Measurements from ENCODE around the gene ZNF496.
"Not testable (repeated sequence)": the region's sequence is repeated elsewhere in the genome, so short reads cannot be mapped to it uniquely, and the experiment has no call there.

Gene ZNF496

DNA sequence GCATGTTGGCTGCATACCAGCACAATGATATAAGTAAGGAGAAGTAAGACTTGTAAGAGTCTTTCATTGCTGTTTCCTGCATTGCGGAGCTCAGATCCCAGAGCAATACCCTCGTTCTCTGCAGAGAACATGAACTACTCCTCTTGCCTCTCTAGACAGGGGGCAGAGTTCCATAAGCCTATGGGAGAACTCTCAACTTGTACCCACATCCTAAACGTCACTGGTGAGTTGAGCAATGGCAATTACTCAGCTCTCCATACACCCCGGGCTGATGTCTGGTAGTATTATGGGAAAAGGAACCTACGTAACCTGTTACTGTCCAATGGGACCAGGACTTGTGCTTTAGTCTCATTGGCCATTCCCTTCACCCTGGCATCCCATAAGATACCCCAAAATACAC lies 27.3 kb upstream of the ZNF496 start:
- no peak for DNase-seq

DNA sequence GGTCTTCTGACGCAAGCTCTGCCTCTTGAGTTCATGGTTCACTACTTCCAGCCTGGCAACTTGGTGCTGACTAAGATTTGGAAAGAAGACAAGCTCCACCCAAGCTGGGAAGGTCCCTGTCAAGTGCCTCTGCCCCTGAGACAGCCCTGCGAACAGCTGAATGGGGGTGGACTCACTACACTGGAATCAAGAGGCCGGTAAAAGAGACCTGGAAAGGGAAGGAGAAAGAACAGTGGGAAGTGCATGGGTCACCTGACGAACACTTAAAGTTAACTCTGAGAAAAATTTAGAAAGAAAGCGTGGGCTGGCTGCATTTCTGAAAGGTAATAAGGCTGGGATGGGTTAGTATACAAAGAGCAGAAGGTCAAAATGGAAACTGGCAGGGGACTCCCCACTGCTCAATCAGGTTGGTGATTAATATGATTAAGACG lies 26.1 kb upstream of the ZNF496 start:
- no peak for DNase-seq

DNA sequence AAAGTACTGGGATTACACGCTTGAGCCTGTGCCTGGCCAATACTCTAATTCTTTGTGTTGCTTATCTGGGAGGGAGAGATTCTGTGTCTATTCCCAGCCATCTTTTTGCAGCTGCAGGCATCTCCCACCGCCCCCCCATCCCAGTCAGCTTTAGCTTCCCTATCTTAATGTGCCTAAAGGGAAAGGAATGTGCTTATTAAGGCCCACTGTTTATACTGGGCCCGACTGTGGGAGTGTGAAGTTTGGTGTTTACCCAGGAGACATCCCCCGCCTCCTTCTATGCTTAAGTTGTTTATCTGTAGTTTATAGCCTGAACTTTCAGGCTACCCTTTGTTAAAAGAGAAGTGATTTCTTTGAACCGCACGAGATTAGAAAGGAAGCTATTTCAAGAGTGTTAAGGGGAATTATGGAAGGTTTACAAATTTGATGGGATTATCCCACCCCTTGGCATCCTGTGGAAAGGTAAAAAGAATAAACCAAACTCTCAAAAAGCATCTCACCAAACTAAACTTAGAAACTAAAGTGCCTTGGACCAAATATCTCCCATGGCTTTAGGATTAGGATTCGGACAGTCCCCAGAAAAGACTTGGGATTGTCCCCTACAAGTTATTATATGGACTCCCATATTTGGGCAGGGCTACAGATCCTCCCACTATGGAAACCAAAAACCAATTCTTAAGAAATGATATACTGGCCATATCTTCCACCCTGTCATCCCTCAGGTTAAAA lies 25.5 kb upstream of the ZNF496 start:
- no peak for DNase-seq

DNA sequence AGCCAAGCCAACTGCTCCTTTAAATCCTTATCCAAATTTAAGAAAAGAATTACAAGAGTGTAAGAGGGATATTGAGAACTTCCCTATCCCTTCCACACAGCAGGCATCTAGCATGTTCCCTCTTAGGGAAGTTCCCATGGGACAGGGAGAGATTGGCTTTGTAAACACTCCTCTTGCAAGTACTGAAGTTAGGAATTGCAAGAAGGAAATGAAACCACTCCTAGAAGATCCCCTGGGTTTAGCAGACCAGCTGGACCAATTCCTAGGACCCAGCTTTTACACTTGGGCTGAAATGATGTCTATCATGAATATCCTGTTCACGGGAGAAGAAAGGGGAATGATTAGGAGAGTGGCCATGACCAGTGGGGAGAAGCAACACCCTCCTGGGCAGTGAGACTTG lies 23.5 kb upstream of the ZNF496 start:
- not testable (repeated sequence) for DNase-seq

DNA sequence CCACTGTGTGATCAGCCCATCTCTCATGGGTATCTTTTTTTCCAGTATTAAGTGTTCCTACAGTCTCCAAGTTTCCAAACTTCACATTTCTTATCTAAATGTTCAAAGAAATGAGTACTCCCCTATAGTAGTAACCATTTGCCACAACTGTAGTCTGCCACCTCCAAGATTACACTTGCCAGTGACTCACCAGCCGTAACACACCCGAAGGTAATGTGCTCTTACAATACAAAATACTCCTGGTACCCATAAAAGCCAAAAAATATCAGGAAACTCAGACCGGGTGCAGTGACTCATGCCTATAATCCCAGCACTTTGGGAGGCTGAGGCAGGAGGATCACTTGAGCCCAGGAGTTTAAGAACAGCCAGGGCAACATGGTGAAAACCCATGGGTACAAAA lies 20.5 kb upstream of the ZNF496 start:
- no peak for DNase-seq

DNA sequence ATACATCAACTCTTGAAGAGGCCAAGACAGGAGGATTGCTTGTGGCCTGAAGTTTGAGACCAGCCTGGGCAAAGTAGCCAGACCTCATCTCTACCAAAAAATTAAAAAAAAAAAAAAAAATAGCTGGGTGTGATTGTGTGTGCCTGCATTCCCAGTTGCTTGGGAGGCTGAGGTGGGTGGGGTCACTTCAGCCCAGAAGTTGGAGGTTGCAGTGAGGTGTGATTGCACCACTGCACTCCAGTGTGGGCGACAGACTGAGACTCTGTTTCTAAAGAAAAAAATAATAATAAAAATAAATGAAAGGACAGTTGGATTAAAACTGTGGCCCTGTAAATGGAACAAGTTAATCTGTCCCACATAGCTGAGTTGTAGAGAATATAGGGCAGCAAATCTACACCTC lies 18.9 kb upstream of the ZNF496 start:
- no peak for DNase-seq

DNA sequence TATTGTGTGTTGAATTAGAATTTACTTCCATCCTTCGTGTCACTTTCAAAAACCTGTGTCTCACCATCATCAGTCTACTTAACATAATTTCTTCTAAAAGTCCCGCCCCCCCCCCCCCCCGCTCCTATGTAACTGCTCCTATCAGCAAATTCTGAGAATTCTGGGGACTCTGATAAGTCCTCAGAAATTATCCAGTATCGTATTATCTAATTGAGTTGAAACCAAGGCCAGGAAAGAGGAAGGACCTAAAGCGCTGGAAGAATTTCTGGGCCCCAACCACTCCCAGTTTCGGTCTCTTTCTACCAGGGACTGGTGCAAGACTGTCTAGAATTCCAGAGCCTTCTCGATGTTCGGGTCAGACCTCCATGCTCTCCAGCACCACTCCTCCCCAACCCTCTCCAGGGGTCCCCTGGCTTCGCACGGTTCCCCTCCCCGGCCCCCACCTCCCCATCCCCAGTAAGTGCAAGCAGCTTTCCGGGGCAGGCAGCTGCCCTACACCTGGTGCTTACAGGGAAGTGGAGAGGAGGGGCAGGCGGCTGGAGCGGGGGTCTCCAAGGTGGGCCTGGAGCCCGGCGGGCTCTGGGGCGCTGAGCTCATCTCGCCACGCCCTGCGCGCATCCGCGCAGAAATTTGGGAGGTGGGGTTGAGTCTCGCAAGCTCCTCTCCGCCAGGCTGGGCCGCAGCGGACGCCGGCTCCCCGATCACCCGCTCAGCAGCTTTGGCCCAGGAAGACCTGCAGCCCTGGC lies 16.0 kb upstream of the ZNF496 start:
- no peak for DNase-seq

DNA sequence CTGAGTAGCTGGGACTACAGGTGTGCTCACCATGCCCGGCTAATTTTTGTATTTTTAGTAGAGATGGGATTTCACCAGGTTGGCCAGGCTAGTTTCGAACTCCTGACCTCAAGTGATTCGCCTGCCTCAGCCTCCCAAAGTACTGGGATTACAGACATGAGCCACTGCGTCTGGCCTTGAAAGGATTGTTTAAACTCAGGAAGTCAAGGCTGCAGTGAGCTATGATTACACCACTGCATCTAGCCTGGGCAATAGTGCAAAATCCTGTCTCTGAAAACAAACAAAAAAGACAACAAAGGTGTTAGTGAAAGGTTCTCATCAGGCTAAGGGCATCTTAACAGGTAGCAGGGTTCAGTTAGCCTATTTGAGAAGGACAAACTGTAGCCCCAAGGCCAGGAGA lies 14.2 kb upstream of the ZNF496 start:
- no peak for DNase-seq

DNA sequence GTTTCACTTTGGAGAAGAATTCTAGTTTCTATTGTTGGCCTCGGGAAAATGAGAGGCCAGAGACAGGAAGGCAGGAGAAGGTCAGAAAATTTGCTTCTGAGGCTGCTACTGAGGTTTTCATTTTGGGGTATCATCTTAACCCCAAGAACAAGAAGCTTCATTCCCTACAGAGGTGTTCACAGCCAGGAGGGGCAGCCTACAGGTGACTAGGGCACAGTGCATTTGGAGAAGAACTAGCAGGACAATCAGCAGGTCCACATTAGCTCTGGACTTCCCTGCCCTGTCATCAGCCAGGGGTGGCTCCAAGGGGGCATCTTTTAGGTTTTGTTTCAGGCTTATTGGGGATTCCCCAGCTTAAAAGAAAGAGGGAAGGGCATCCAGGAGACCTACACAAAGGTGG lies 12.1 kb upstream of the ZNF496 start:
- no peak for DNase-seq

DNA sequence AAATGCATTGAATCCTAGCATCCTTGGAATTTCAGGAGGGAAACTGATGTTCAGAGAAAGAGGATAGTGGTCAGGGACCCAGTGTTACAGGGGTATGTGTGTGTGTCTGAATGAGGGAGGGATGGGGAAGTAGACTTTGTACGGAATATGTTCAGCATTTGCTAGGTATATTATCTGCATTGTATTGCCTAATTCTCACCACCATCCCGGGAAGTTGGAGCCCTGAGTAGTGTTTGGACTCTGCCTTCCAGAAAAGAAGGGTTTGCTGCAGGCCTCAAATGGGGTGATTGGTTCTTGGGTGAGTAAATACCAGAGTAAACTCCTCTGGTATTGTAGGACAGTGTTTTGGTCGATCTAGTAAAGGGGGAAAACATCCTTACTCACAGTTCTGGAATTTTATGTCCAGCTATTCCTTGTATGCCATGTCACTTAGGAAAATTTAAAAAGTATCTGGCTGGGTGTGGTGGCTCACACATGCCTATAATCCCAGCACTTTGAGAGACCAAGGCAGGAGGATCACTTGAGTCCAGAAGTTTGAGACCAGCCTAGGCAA lies 7.1 kb upstream of the ZNF496 start:
- DNase-seq: no peak

DNA sequence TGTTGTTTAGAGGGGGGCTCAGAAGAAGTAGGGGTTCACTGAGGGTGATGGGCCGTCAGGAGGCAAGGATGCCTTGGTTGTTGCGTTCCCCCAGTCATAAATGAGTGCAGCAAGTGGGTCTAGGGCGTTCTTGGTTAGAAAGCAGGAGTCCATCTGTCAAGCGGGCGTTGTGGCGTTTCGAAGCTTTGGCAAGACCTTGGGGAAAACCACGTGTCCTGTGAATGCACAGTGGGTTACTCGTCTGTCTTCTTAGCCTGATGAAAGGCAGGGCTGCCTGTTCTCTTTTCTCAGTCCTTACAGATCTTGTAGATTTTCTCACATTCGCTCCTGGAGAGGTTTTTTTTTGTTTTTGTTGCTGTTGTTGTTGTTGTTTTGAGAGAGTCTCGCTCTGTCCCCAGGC lies 6.3 kb upstream of the ZNF496 start:
- no peak for DNase-seq

DNA sequence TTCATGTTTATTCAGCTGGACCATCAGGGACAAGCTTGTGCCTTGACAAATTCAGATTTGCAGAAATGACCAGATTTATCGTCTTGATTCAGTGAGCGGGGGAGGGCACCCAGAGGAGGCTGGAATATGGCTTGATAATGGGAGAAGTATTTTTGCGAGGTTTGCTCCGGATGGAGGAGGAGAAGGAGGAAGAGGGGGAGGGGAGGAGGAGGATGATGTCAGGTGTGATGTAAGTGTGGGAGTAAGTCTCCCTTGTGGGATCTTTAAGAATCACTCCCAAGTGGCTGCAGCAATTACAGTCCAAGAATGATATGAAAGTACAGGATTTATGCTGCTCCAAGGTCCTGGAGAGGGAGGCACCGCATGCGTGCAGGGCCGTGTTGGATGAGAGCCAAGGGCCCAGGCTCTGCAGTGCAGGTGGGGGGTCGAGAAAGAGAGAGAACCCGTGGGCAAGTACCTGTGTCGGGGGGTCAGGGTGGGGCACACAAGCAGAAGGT lies 5.6 kb upstream of the ZNF496 start:
- no peak for DNase-seq

DNA sequence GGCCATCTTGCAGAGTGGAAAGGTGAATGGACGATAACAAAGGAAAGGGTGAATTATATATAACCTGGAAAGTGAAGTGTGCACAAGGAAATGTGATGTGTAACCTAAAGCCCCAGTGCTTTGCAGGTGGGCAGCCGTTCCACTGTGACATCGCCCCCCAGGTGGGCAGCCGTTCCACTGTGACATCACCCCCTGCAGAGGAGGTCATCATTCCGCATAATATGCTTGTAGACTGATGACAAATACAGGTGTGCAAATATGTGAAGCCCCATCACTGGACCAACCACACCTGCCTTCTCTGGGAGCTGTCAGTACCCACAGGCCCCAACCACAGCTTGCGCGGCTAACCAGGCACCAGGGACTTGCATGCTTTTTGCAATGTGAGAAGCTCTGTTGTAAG lies 4.7 kb upstream of the ZNF496 start:
- DNase-seq: no peak

DNA sequence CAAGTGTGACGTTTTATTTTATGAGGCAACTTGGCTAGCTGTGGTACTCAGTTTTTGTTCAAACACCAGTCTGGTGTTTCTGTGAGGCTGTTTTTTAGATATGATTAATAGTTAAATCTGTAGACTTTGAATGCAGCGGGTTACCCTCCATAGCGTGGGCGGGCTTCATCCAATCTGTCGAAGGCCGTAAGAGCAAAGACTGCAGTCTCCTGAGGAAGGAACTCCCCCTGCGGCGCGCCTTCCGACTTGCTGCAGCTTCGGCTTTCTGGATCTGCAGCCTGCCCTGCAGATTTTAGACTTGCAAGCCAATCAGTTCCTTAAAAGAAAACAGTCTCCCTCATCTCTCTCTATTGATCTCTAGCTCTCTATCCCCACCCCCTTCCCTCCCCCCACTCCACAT lies 4.2 kb upstream of the ZNF496 start:
- DNase-seq: no peak

DNA sequence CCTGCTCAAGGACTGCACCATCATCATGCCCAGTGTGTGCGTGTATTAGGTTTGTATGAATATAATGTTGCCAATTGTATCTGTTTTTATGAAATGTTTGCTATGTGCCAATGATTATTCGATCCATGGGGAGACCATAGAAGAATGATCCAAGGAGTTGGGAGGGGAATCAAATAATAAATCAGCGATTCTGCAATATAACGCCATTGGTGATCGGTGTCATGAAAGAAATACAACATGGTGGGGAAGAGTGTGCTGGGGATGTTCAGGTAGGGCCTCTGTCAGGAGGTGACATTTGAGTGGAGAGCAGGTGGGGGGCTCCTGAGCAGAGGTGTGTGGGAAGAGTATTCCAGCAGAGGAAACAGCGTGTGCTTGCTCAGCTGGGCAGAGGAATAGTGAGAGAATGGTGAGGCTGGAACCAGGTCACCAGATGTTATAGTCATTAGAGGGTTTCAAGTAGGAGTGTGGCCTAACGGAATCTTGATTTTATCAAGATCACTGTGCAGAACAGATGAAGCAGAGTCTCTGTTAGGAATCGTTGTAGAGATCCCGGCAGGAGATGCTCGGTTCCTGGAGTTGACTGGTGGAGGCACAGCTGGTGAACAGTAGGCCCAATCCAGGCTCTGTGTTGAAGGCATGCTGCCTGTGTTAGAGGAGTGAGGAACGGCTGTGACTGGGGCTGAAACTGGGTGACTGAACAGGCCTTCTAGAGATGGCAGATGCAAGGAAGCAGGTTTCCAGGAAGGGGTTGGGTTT lies 2.9 kb upstream of the ZNF496 start:
- no peak for DNase-seq

DNA sequence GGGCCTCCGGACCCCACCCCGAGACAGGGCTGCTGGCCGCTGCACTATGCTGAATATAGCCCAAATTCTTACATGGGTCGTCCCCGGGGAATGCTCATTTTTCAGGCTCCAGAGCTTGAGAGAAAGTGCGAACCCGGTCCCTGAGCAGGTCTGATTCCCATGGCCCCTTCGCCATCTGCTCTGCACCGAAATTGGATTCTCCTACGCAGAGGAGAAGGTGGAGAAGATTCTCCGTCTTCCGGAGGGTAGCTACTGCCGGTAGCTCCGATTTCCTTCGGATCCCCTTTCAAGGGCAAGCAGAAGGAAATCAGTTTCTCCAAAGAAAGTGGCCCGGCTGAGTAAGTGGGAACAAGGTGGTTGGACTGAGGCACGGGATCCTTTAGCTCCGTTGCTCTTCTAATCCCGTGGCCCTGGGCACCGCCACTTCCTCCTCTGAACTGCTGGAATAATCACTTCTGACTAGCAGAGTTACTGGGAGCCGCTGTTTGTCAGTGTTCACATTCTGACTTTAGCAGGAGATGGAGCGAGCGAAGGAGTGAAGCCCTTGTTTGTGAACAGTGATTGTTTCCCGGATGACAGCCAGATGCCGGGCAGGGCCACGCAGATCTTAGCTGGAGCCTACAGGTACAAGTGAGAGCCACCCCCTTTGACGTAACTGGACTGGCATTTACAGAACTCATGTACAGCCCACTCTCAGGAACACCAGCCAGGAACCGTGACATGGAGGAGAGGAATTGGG lies 1.1 kb upstream of the ZNF496 start:
- no peak for DNase-seq

DNA sequence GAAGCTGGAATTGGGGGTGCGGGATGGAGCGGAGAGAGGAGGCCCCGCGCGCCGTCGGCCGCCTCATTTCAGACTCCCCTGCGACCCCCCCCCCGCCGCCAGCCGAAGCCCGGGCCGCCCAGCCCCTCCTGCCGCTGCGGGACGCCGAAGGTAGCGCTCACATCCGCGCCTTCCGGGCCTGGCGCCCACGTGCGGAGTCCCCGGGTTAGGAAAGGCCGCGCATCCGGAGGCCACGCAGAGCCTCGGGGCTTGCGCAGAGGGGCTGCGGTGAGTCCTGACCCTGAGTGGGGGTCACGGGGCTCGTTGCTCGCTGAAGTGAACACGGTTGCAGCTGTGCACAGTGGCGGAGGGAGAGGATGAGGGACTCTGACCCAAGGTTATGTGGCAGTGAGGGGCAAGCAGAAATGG lies 552 bp upstream of the ZNF496 start:
- DNase-seq: peak; percentile 60

DNA sequence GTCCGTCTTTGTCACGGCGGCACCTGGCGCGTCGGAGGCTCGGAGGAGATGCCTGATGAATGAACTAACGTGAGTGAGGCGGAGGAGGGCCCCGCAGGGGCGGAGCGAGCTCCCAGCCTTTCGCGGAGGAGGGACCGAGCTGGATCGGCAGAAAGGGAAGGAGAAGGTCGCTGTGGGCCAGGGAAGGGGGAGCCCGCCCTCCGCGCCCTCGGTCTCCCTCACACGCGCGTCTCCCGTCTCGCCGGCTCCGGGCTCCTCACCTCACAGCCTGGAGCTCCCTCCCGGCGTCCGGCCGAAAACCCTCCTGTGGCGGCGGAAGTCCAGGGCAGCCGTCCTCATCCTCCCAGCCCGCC lies 519 bp downstream of the ZNF496 start:
- peak; percentile 76 for DNase-seq

DNA sequence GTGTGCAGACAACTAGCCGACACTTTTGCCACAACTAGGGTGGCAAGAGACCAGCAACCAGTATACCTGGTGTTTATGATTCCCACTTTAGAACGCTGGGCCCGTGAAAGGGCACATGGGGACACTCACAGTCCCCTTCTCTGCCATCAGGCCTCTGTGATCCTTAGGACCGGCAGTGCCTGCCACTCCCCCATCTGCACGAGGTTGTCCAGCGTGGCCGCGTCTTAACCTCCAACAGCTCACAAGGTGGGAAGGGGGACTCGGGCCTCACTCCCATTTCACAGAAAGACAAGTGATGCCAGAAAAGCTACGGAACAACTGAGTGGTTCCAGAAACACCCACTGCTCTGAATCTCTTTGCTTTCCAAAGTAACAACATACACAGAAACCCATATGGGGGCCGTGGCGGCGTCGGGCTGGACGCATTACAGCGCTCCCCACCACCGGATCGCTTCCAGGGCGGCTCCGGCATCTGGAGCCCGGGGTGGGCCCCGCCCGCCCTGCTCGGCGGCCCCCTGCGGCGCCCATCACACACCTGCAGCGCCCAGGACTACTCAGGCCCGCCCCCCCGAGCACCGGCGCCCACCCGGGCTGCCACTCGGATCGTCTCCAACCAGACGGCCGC lies 1.0 kb downstream of the ZNF496 start:
- DNase-seq: no peak

DNA sequence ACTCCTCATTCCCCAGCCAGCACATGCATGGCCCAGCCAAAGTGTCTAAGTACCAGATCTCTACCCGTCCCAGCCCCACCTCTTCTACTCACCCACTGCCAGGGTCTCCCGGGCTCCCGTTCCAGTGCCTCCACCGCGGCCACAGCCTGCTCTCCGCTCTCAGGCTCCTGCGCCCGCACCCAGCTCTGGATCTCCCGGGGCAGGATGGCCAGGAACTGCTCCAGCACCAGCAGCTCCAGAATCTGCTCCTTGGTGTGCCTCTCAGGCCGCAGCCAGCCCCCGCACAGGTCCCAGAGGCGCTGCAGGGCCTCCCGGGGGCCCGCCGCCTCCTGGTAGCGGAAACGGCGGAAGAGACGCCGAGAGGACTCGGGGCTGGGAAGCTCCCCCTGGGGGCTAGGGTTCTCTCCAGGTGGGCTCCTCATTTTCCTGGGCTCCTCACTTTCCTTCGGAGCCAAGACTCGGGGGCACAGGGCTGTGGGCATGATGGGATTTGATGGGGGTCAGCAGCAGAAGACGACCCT lies 2.5 kb downstream of the ZNF496 start:
- no peak for DNase-seq

DNA sequence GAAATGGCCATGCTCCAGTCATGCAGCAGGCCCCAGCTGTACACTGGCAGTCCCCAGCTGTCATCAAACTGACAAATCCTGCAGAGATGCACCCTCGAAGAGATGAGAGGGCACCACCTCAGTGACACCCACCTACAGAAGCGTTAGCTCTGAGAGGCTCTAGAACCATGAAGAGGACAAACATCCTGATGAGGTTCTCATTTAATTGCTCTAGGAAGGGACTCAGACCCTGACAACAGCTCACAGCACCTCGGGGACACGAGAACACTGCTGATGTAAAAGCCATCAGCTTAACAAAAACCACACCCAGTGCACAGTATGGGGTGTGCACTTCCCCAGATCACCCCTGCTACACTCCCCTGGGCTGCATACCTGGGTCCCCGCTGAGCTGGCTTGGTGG lies 3.4 kb downstream of the ZNF496 start:
- DNase-seq: no peak

All from activated CD8-positive, alpha-beta memory T cell treated with anti-CD3 and anti-CD28 coated beads, Interleukin-2, amount 50 U/mL, for 4 hours (primary cell).